Amygdala (tissue), 56 donors: ENCODE measurements around the gene CNTD1.

Experiments
- DNase-seq, 56 donors: peaks; one replicate each; lab custom pipeline; 2025; lab: John Stamatoyannopoulos, UW

Gene CNTD1

GRCh38 chr17:42803074-42803883 lies 4.6 kb downstream of the CNTD1 start:
- no peak for DNase-seq

GRCh38 chr17:42804918-42805367 lies 6.3 kb downstream of the CNTD1 start:
- DNase-seq: no peak

- no peak for DNase-seq
Measured at GRCh38 chr17:42806249-42806648, 7.6 kb downstream of the CNTD1 start.

- DNase-seq: peak in 28 of 56 donors; percentile 1 to 78 (median 28)
Measured at GRCh38 chr17:42809250-42809649, 10.6 kb downstream of the CNTD1 start.

- no peak for DNase-seq
Measured at GRCh38 chr17:42814633-42815399, 16.2 kb downstream of the CNTD1 start.

- DNase-seq: no peak
Measured at GRCh38 chr17:42817866-42818265, 19.2 kb downstream of the CNTD1 start.

GRCh38 chr17:42818379-42818778 lies 19.7 kb downstream of the CNTD1 start:
- DNase-seq: no peak

- DNase-seq: peak in 3 of 56 donors; percentile 2 to 47 (median 7)
Measured at GRCh38 chr17:42819939-42820535, 21.4 kb downstream of the CNTD1 start.

- DNase-seq: no peak
Measured at GRCh38 chr17:42821176-42821575, 22.5 kb downstream of the CNTD1 start.

- DNase-seq: no peak
Measured at GRCh38 chr17:42827472-42827871, 28.8 kb downstream of the CNTD1 start.

- no peak for DNase-seq
Measured at GRCh38 chr17:42830971-42831370, 32.3 kb downstream of the CNTD1 start.

- DNase-seq: no peak
Measured at GRCh38 chr17:42832213-42832933, 33.7 kb downstream of the CNTD1 start.

GRCh38 chr17:42832934-42833766 lies 34.5 kb downstream of the CNTD1 start, which contains the start of gene PSME3:
TSS of gene PSME3 (plus strand) at chr17:42833397. CDS start at chr17:42833632, 235 bp downstream.
- peak; percentile 24 to 98 (median 90) for DNase-seq

- no peak for DNase-seq
Measured at GRCh38 chr17:42833767-42834422, 35.2 kb downstream of the CNTD1 start.

GRCh38 chr17:42835732-42836131 lies 37.1 kb downstream of the CNTD1 start:
- DNase-seq: no peak

GRCh38 chr17:42841975-42842685 lies 43.5 kb downstream of the CNTD1 start:
- no peak for DNase-seq

GRCh38 chr17:42843358-42843934 lies 44.8 kb downstream of the CNTD1 start:
- peak in 18 of 56 donors; percentile 1 to 46 (median 15) for DNase-seq

- no peak for DNase-seq
Measured at GRCh38 chr17:42844271-42844670, 45.6 kb downstream of the CNTD1 start, which contains the start of gene AOC2. TSS of gene AOC2 (plus strand) at chr17:42844580. CDS start at chr17:42844627, 47 bp downstream.
